Trophoblast cell (in vitro differentiated cells and primary cell): Measurements from ENCODE around the gene SLC23A2.

ENCODE experiments used
- DNase-seq, 2 donors: peaks; one replicate each; pipeline ENCODE4 v3.0.0-alpha.2; 2016
- H2AFZ ChIP-seq: 2 replicates; pipeline ENCODE4 v1.6.1; 2013; ENCODE audit warnings: low read length, moderate library complexity, mild to moderate bottlenecking; ENCODE audit not compliant: insufficient read depth, poor library complexity
- H2AK5ac ChIP-seq: 2 replicates; pipeline ENCODE4 v1.6.1; 2013; ENCODE audit warnings: mild to moderate bottlenecking, low read length
- H2BK120ac ChIP-seq: 2 replicates; pipeline ENCODE4 v1.6.1; 2013; ENCODE audit warnings: low read length, mild to moderate bottlenecking, moderate library complexity; ENCODE audit not compliant: insufficient read depth, poor library complexity
- H2BK12ac ChIP-seq: 2 replicates; pipeline ENCODE4 v1.6.1; 2013; ENCODE audit warnings: mild to moderate bottlenecking, low read length, moderate library complexity
- H2BK5ac ChIP-seq: 2 replicates; pipeline ENCODE4 v1.6.1; 2013; ENCODE audit warnings: low read length, low read depth, moderate library complexity, mild to moderate bottlenecking; ENCODE audit not compliant: poor library complexity
- H3K14ac ChIP-seq: 2 replicates; pipeline ENCODE4 v1.6.1; 2013; ENCODE audit warnings: mild to moderate bottlenecking, low read length
- H3K18ac ChIP-seq: 2 replicates; pipeline ENCODE4 v1.6.1; 2013; ENCODE audit warnings: mild to moderate bottlenecking, low read length
- H3K23ac ChIP-seq: 2 replicates; pipeline ENCODE4 v1.6.1; 2013; ENCODE audit warnings: low read length
- H3K27ac ChIP-seq: 2 replicates; pipeline ENCODE4 v1.5.1; 2013; ENCODE audit warnings: low read depth, mild to moderate bottlenecking, inconsistent platforms, low read length, moderate library complexity
- H3K27me3 ChIP-seq: 2 replicates; pipeline ENCODE4 v1.6.1; 2013; ENCODE audit warnings: inconsistent platforms, mild to moderate bottlenecking, low read length, moderate library complexity; ENCODE audit not compliant: insufficient read depth
- H3K36me3 ChIP-seq, 2 experiments: 1 replicate in 1 of 2; 2 replicates in 1 of 2; pipeline ENCODE4 v1.6.1; 2013; ENCODE audit warnings: low read length in 2 of 2, mild to moderate bottlenecking in 2 of 2, moderate library complexity in 1 of 2; ENCODE audit not compliant: insufficient read depth in 2 of 2, control insufficient read depth in 1 of 2
- H3K4ac ChIP-seq: 2 replicates; pipeline ENCODE4 v1.6.1; 2013; ENCODE audit warnings: low read depth, mild to moderate bottlenecking, low read length, moderate library complexity
- H3K4me1 ChIP-seq, 2 experiments: 1 replicate in 1 of 2; 2 replicates in 1 of 2; pipeline ENCODE4 v1.6.1; 2013; ENCODE audit warnings: low read length in 2 of 2, mild to moderate bottlenecking in 2 of 2, moderate library complexity in 1 of 2; ENCODE audit not compliant: insufficient read depth in 2 of 2, control insufficient read depth in 1 of 2
- H3K4me2 ChIP-seq: 2 replicates; pipeline ENCODE4 v1.6.1; 2013; ENCODE audit warnings: inconsistent platforms, mild to moderate bottlenecking, low read length, moderate library complexity
- H3K4me3 ChIP-seq: 2 replicates; pipeline ENCODE4 v1.5.1; 2013; ENCODE audit warnings: mild to moderate bottlenecking, low read depth, low read length, inconsistent platforms
- H3K79me1 ChIP-seq: one replicate; pipeline ENCODE4 v1.6.1; 2013; ENCODE audit warnings: low read length
- H3K79me2 ChIP-seq: 2 replicates; pipeline ENCODE4 v1.6.1; 2013; ENCODE audit warnings: low read length, mild to moderate bottlenecking; ENCODE audit not compliant: control insufficient read depth, insufficient read depth, poor library complexity
- H3K9ac ChIP-seq: 2 replicates; pipeline ENCODE4 v1.6.1; 2013; ENCODE audit warnings: mild to moderate bottlenecking, low read length
- H3K9me3 ChIP-seq: 2 replicates; pipeline ENCODE4 v1.6.1; 2013; ENCODE audit warnings: low read depth, mild to moderate bottlenecking, control low read depth, inconsistent platforms, low read length; ENCODE audit not compliant: insufficient read depth
- H4K12ac ChIP-seq: 2 replicates; pipeline ENCODE4 v1.6.1; 2013; ENCODE audit warnings: low read depth, mild to moderate bottlenecking, low read length, moderate library complexity
- H4K8ac ChIP-seq: 2 replicates; pipeline ENCODE4 v1.6.1; 2013; ENCODE audit warnings: low read depth, mild to moderate bottlenecking, low read length, moderate library complexity
- H4K91ac ChIP-seq: one replicate; pipeline ENCODE4 v1.6.1; 2013; ENCODE audit warnings: low read depth, mild to moderate bottlenecking, low read length, moderate library complexity
- WGBS: extraction: QIAGEN DNeasy Blood & Tissue Kit; methylation state at CpG from one replicate; pipeline ENCODE4 v1.1.7; 2013; ENCODE audit warnings: missing lambda C conversion rate; ENCODE audit not compliant: insufficient read length, insufficient coverage; ENCODE audit errors: extremely low coverage; 5-methylcytosine and 5-hydroxymethylcytosine counted together

The SLC23A2 gene

DNA sequence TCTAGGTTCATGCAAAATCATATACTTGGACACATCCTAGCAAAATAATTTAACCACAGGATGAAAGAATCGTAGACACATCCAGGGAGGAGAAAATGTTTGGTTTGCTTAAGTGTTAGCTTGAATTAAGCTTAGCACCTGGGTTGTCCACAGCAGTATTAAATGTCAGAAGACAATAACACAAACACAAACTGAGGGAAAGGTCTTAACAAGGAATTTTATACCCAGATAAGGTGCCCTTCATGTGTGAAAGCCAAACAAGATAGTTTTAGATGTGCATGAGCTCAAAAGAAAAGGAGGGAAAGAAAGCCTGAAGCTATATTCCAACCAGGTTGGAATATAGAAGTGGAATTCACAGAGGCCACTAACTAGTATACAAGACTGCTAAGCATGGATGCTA, 49.1 kb downstream of the SLC23A2 start:
- Histone ChIP-seq H2AFZ (no peak overlapping the region), H4K12ac (no peak overlapping the region), H3K36me3 (no peaks in the 10 kb centered on the region), H3K18ac (no peak overlapping the region), H2BK5ac (no peak overlapping the region), H3K23ac (no peak overlapping the region), H3K79me1 (no peaks in the 10 kb centered on the region), H3K4me2 (no peak overlapping the region), H4K91ac (no peak overlapping the region), H3K4me1 (no peaks in the 10 kb centered on the region), H3K79me2 (no peaks in the 10 kb centered on the region), H3K27ac (no peak overlapping the region), H2AK5ac (no peak overlapping the region), H2BK120ac (no peak overlapping the region), H3K4ac (no peak overlapping the region), H3K27me3 (no peaks in the 10 kb centered on the region), H4K8ac (no peak overlapping the region), H2BK12ac (no peak overlapping the region), H3K9me3 (no peaks in the 10 kb centered on the region), H3K14ac (no peak overlapping the region), H3K9ac (no peak overlapping the region), H3K4me3 (no peak overlapping the region)
- DNase-seq, result no peak
- no CpG with 5 or more reads among the region's 1 CpG for WGBS

DNA sequence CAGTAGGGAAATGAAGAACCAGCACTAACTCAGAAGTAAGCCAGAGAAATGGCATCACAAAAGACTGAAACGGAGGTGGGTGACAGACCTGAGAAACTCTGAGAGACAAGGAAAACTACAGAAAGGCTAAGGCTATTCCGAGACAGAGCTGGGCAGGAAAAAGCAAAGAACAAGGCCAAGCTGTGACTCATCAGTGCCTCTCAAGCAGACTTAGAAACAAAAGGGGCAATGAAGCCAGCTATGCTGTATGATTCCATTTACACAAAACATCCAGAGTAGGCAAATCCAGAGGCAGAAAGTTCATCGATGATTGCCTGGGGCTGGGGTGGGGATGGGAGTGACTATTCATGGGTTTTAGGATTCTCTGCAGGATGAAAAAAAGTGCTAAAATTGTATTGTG, 50.0 kb downstream of the SLC23A2 start:
- no peaks in the 10 kb centered on the region for H3K79me2 ChIP-seq
- no peaks in the 10 kb centered on the region for H3K79me1 ChIP-seq
- H3K4ac ChIP-seq, result no peak overlapping the region
- no peaks in the 10 kb centered on the region for H3K27me3 ChIP-seq
- no CpG with 5 or more reads among the region's 3 CpGs for WGBS
- no peak overlapping the region for H2AK5ac ChIP-seq
- no peak overlapping the region for H3K27ac ChIP-seq
- H2AFZ ChIP-seq, result no peak overlapping the region
- no peaks in the 10 kb centered on the region for H3K4me1 ChIP-seq
- no peak for DNase-seq
- no peak overlapping the region for H2BK5ac ChIP-seq
- no peaks in the 10 kb centered on the region for H3K9me3 ChIP-seq
- no peak overlapping the region for H4K12ac ChIP-seq
- H3K4me3 ChIP-seq, result no peak overlapping the region
- H2BK120ac ChIP-seq, result no peak overlapping the region
- H3K36me3 ChIP-seq, result no peaks in the 10 kb centered on the region
- H4K8ac ChIP-seq, result no peak overlapping the region
- no peak overlapping the region for H2BK12ac ChIP-seq
- no peak overlapping the region for H4K91ac ChIP-seq
- H3K18ac ChIP-seq, result no peak overlapping the region
- H3K9ac ChIP-seq, result no peak overlapping the region
- no peak overlapping the region for H3K23ac ChIP-seq
- no peak overlapping the region for H3K14ac ChIP-seq
- H3K4me2 ChIP-seq, result no peak overlapping the region

DNA sequence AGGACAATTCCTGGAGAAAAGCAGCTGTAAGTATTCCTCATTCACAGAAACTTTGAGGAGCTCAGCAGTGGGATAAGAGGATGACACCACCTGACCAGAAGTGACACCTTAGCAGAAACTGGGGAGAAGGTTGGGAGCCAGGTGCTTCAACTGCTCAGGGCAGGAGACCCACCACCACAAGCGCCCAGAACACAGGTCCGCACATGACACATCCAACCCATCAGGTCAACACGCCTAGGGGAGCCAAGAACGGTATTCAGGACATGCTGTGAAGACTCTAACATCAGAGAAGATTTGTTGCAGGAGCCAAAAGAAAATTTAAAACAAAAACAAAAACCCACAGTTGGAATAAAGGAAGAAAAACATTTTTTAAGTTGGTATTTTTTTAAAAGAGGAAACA, 50.5 kb downstream of the SLC23A2 start:
- Histone ChIP-seq H2BK5ac (no peak overlapping the region), H3K9me3 (no peaks in the 10 kb centered on the region), H3K27me3 (no peaks in the 10 kb centered on the region), H3K4me1 (no peaks in the 10 kb centered on the region), H2AFZ (no peak overlapping the region), H3K18ac (no peak overlapping the region), H2BK120ac (no peak overlapping the region), H3K4me3 (no peak overlapping the region), H4K12ac (no peak overlapping the region), H4K91ac (no peak overlapping the region), H3K4ac (no peak overlapping the region), H3K79me2 (no peaks in the 10 kb centered on the region), H3K23ac (no peak overlapping the region), H4K8ac (no peak overlapping the region), H3K27ac (no peak overlapping the region), H3K4me2 (no peak overlapping the region), H3K79me1 (no peaks in the 10 kb centered on the region), H3K14ac (no peak overlapping the region), H3K36me3 (no peaks in the 10 kb centered on the region), H2BK12ac (no peak overlapping the region), H3K9ac (no peak overlapping the region), H2AK5ac (no peak overlapping the region)
- no CpG with 5 or more reads among the region's 4 CpGs for WGBS
- DNase-seq, result no peak

DNA sequence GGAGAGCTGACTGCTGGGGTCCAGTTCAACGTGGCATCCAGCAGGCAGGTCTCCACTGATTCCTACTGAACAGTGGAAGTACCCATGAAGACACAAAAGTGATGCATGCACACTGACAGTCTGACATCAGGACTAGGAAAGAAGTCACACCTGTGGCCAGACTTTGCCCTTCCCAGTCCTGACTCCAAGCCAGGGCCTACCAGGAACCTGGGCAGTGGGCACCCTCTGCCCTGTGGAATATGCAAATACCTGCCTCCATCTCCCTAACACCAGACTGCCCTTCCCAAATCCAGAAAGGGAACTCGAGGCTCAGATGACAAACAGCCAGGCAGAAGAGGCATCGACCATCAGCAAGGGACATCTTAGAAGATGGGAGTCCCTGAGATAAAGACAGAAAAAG, 50.9 kb downstream of the SLC23A2 start:
- Histone ChIP-seq H3K4me3 (no peak overlapping the region), H4K91ac (no peak overlapping the region), H3K4ac (no peak overlapping the region), H3K9ac (no peak overlapping the region), H3K36me3 (no peaks in the 10 kb centered on the region), H3K4me1 (no peaks in the 10 kb centered on the region), H3K4me2 (no peak overlapping the region), H2BK12ac (no peak overlapping the region), H3K27me3 (no peaks in the 10 kb centered on the region), H3K79me1 (no peaks in the 10 kb centered on the region), H2BK120ac (no peak overlapping the region), H2AK5ac (no peak overlapping the region), H3K18ac (no peak overlapping the region), H3K23ac (no peak overlapping the region), H3K9me3 (no peaks in the 10 kb centered on the region), H3K14ac (no peak overlapping the region), H3K27ac (no peak overlapping the region), H4K8ac (no peak overlapping the region), H4K12ac (no peak overlapping the region), H3K79me2 (no peaks in the 10 kb centered on the region), H2AFZ (no peak overlapping the region), H2BK5ac (no peak overlapping the region)
- no peak for DNase-seq
- no CpG with 5 or more reads among the region's 3 CpGs for WGBS
